Trophoblast cell (in vitro differentiated cells and primary cell): ENCODE data around the gene ZNF598.

ENCODE experiments used
- DNase-seq, 2 donors: peaks; one replicate each; pipeline ENCODE4 v3.0.0-alpha.2; 2016
- H2AFZ ChIP-seq: 2 replicates; pipeline ENCODE4 v1.6.1; 2013; ENCODE audit warnings: low read length, moderate library complexity, mild to moderate bottlenecking; ENCODE audit not compliant: insufficient read depth, poor library complexity
- H2AK5ac ChIP-seq: 2 replicates; pipeline ENCODE4 v1.6.1; 2013; ENCODE audit warnings: mild to moderate bottlenecking, low read length
- H2BK120ac ChIP-seq: 2 replicates; pipeline ENCODE4 v1.6.1; 2013; ENCODE audit warnings: low read length, mild to moderate bottlenecking, moderate library complexity; ENCODE audit not compliant: insufficient read depth, poor library complexity
- H2BK12ac ChIP-seq: 2 replicates; pipeline ENCODE4 v1.6.1; 2013; ENCODE audit warnings: mild to moderate bottlenecking, low read length, moderate library complexity
- H2BK5ac ChIP-seq: 2 replicates; pipeline ENCODE4 v1.6.1; 2013; ENCODE audit warnings: low read length, low read depth, moderate library complexity, mild to moderate bottlenecking; ENCODE audit not compliant: poor library complexity
- H3K14ac ChIP-seq: 2 replicates; pipeline ENCODE4 v1.6.1; 2013; ENCODE audit warnings: mild to moderate bottlenecking, low read length
- H3K18ac ChIP-seq: 2 replicates; pipeline ENCODE4 v1.6.1; 2013; ENCODE audit warnings: mild to moderate bottlenecking, low read length
- H3K23ac ChIP-seq: 2 replicates; pipeline ENCODE4 v1.6.1; 2013; ENCODE audit warnings: low read length
- H3K27ac ChIP-seq: 2 replicates; pipeline ENCODE4 v1.5.1; 2013; ENCODE audit warnings: low read depth, mild to moderate bottlenecking, inconsistent platforms, low read length, moderate library complexity
- H3K27me3 ChIP-seq: 2 replicates; pipeline ENCODE4 v1.6.1; 2013; ENCODE audit warnings: inconsistent platforms, mild to moderate bottlenecking, low read length, moderate library complexity; ENCODE audit not compliant: insufficient read depth
- H3K36me3 ChIP-seq, 2 experiments: 1 replicate in 1 of 2; 2 replicates in 1 of 2; pipeline ENCODE4 v1.6.1; 2013; ENCODE audit warnings: low read length in 2 of 2, mild to moderate bottlenecking in 2 of 2, moderate library complexity in 1 of 2; ENCODE audit not compliant: insufficient read depth in 2 of 2, control insufficient read depth in 1 of 2
- H3K4ac ChIP-seq: 2 replicates; pipeline ENCODE4 v1.6.1; 2013; ENCODE audit warnings: low read depth, mild to moderate bottlenecking, low read length, moderate library complexity
- H3K4me1 ChIP-seq, 2 experiments: 1 replicate in 1 of 2; 2 replicates in 1 of 2; pipeline ENCODE4 v1.6.1; 2013; ENCODE audit warnings: low read length in 2 of 2, mild to moderate bottlenecking in 2 of 2, moderate library complexity in 1 of 2; ENCODE audit not compliant: insufficient read depth in 2 of 2, control insufficient read depth in 1 of 2
- H3K4me2 ChIP-seq: 2 replicates; pipeline ENCODE4 v1.6.1; 2013; ENCODE audit warnings: inconsistent platforms, mild to moderate bottlenecking, low read length, moderate library complexity
- H3K4me3 ChIP-seq: 2 replicates; pipeline ENCODE4 v1.5.1; 2013; ENCODE audit warnings: mild to moderate bottlenecking, low read depth, low read length, inconsistent platforms
- H3K79me1 ChIP-seq: one replicate; pipeline ENCODE4 v1.6.1; 2013; ENCODE audit warnings: low read length
- H3K79me2 ChIP-seq: 2 replicates; pipeline ENCODE4 v1.6.1; 2013; ENCODE audit warnings: low read length, mild to moderate bottlenecking; ENCODE audit not compliant: control insufficient read depth, insufficient read depth, poor library complexity
- H3K9ac ChIP-seq: 2 replicates; pipeline ENCODE4 v1.6.1; 2013; ENCODE audit warnings: mild to moderate bottlenecking, low read length
- H3K9me3 ChIP-seq: 2 replicates; pipeline ENCODE4 v1.6.1; 2013; ENCODE audit warnings: low read depth, mild to moderate bottlenecking, control low read depth, inconsistent platforms, low read length; ENCODE audit not compliant: insufficient read depth
- H4K12ac ChIP-seq: 2 replicates; pipeline ENCODE4 v1.6.1; 2013; ENCODE audit warnings: low read depth, mild to moderate bottlenecking, low read length, moderate library complexity
- H4K8ac ChIP-seq: 2 replicates; pipeline ENCODE4 v1.6.1; 2013; ENCODE audit warnings: low read depth, mild to moderate bottlenecking, low read length, moderate library complexity
- H4K91ac ChIP-seq: one replicate; pipeline ENCODE4 v1.6.1; 2013; ENCODE audit warnings: low read depth, mild to moderate bottlenecking, low read length, moderate library complexity
- WGBS: extraction: QIAGEN DNeasy Blood & Tissue Kit; methylation state at CpG from one replicate; pipeline ENCODE4 v1.1.7; 2013; ENCODE audit warnings: missing lambda C conversion rate; ENCODE audit not compliant: insufficient read length, insufficient coverage; ENCODE audit errors: extremely low coverage; 5-methylcytosine and 5-hydroxymethylcytosine counted together

Gene ZNF598

GRCh38 chr16:2033057-2033908 is 23.7 kb upstream of the ZNF598 start:
- H3K4me1 ChIP-seq, result peaks cover 28 to 31% of the 10 kb centered on the region in 2 experiments
- peak overlapping the region; percentile 52 for H3K27ac ChIP-seq
- DNase-seq, result no peak
- H3K9ac ChIP-seq, result no peak overlapping the region
- no peak overlapping the region for H4K12ac ChIP-seq
- peaks cover 19 to 24% of the 10 kb centered on the region in 2 experiments for H3K36me3 ChIP-seq
- no peak overlapping the region for H3K4me3 ChIP-seq
- H4K91ac ChIP-seq, result peak overlapping the region; percentile 56
- H2BK120ac ChIP-seq, result peak overlapping the region; percentile 12
- peak overlapping the region; percentile 15 for H4K8ac ChIP-seq
- peak overlapping the region; percentile 28 for H2BK5ac ChIP-seq
- no peaks in the 10 kb centered on the region for H3K27me3 ChIP-seq
- H3K4me2 ChIP-seq, result peak overlapping the region; percentile 42
- H3K79me2 ChIP-seq, result no peaks in the 10 kb centered on the region
- no CpG with 5 or more reads among the region's 37 CpGs for WGBS
- no peaks in the 10 kb centered on the region for H3K9me3 ChIP-seq
- peak overlapping the region; percentile 26 for H2AK5ac ChIP-seq
- H3K23ac ChIP-seq, result no peak overlapping the region
- H3K79me1 ChIP-seq, result peaks cover 13% of the 10 kb centered on the region
- peak overlapping the region; percentile 5 for H3K18ac ChIP-seq
- H3K4ac ChIP-seq, result no peak overlapping the region
- H3K14ac ChIP-seq, result peak overlapping the region; percentile 38
- H2AFZ ChIP-seq, result no peak overlapping the region
- H2BK12ac ChIP-seq, result peak overlapping the region; percentile 51

GRCh38 chr16:2032285-2033056 is 22.9 kb upstream of the ZNF598 start:
- Histone ChIP-seq H3K4me1 (peaks cover 35 to 36% of the 10 kb centered on the region in 2 experiments), H3K36me3 (peaks cover 14 to 19% of the 10 kb centered on the region in 2 experiments), H4K8ac (no peak overlapping the region), H3K4me3 (no peak overlapping the region), H3K18ac (no peak overlapping the region), H2BK120ac (peak overlapping the region; percentile 21), H2AK5ac (peak overlapping the region; percentile 21), H3K4ac (no peak overlapping the region), H3K27ac (no peak overlapping the region), H3K79me2 (no peaks in the 10 kb centered on the region), H3K9me3 (peaks cover 2% of the 10 kb centered on the region), H2AFZ (no peak overlapping the region), H3K27me3 (no peaks in the 10 kb centered on the region), H3K9ac (no peak overlapping the region), H4K91ac (peak overlapping the region; percentile 20), H3K4me2 (no peak overlapping the region), H2BK12ac (no peak overlapping the region), H3K14ac (peak overlapping the region; percentile 23), H3K79me1 (peaks cover 13% of the 10 kb centered on the region), H2BK5ac (no peak overlapping the region), H3K23ac (no peak overlapping the region), H4K12ac (no peak overlapping the region)
- WGBS, result no CpG with 5 or more reads among the region's 15 CpGs
- no peak for DNase-seq

GRCh38 chr16:2031081-2031577 is 21.5 kb upstream of the ZNF598 start:
- no peak overlapping the region for H3K23ac ChIP-seq
- H3K4me1 ChIP-seq, result peaks cover 36 to 41% of the 10 kb centered on the region in 2 experiments
- no peak for DNase-seq
- no peak overlapping the region for H4K8ac ChIP-seq
- no peak overlapping the region for H3K4me3 ChIP-seq
- peaks cover 5 to 8% of the 10 kb centered on the region in 2 experiments for H3K36me3 ChIP-seq
- H3K79me1 ChIP-seq, result peaks cover 18% of the 10 kb centered on the region
- no peak overlapping the region for H2AK5ac ChIP-seq
- H2BK5ac ChIP-seq, result no peak overlapping the region
- no peak overlapping the region for H4K12ac ChIP-seq
- WGBS, result no CpG with 5 or more reads among the region's 11 CpGs
- H3K27ac ChIP-seq, result no peak overlapping the region
- H3K79me2 ChIP-seq, result no peaks in the 10 kb centered on the region
- no peak overlapping the region for H3K14ac ChIP-seq
- no peak overlapping the region for H3K9ac ChIP-seq
- no peak overlapping the region for H3K4ac ChIP-seq
- no peak overlapping the region for H2BK120ac ChIP-seq
- no peak overlapping the region for H4K91ac ChIP-seq
- H3K9me3 ChIP-seq, result peaks cover 3% of the 10 kb centered on the region
- no peaks in the 10 kb centered on the region for H3K27me3 ChIP-seq
- H2BK12ac ChIP-seq, result no peak overlapping the region
- no peak overlapping the region for H3K18ac ChIP-seq
- H2AFZ ChIP-seq, result no peak overlapping the region
- H3K4me2 ChIP-seq, result no peak overlapping the region

- H4K91ac ChIP-seq, result no peak overlapping the region
- H3K4me2 ChIP-seq, result no peak overlapping the region
- H3K4me3 ChIP-seq, result no peak overlapping the region
- H3K9me3 ChIP-seq, result peaks cover 3% of the 10 kb centered on the region
- no peak overlapping the region for H3K23ac ChIP-seq
- no peak overlapping the region for H3K18ac ChIP-seq
- no peak overlapping the region for H4K8ac ChIP-seq
- peaks cover 16% of the 10 kb centered on the region for H3K79me1 ChIP-seq
- no peak overlapping the region for H2BK12ac ChIP-seq
- no peak overlapping the region for H4K12ac ChIP-seq
- H3K4me1 ChIP-seq, result peaks cover 26 to 32% of the 10 kb centered on the region in 2 experiments
- H3K27me3 ChIP-seq, result no peaks in the 10 kb centered on the region
- H2BK120ac ChIP-seq, result no peak overlapping the region
- H2BK5ac ChIP-seq, result no peak overlapping the region
- H3K36me3 ChIP-seq, result peaks cover 5 to 8% of the 10 kb centered on the region in 2 experiments
- H3K4ac ChIP-seq, result no peak overlapping the region
- H2AFZ ChIP-seq, result no peak overlapping the region
- no peaks in the 10 kb centered on the region for H3K79me2 ChIP-seq
- WGBS, result no CpG with 5 or more reads among the region's 11 CpGs
- no peak for DNase-seq
- no peak overlapping the region for H3K27ac ChIP-seq
- H3K14ac ChIP-seq, result no peak overlapping the region
- no peak overlapping the region for H3K9ac ChIP-seq
- no peak overlapping the region for H2AK5ac ChIP-seq
These were observed 20.4 kb upstream of the ZNF598 start for GRCh38 chr16:2030036-2030435.
